PFSK-1 (cell line): ENCODE results near the gene COL6A2.

Source experiments
- FOXP2 ChIP-seq: optimal IDR thresholded peaks from 2 replicates; pipeline ENCODE3; 2011; ENCODE audit warnings: borderline replicate concordance, control low read depth, inconsistent platforms; ENCODE audit not compliant: insufficient read depth; ENCODE audit errors: extremely low read length, extremely low read depth
- POLR2AphosphoS5 ChIP-seq: IDR thresholded peaks from 2 replicates; pipeline ENCODE4 v1.6.1; 2012; ENCODE audit warnings: low read depth, mild to moderate bottlenecking, control low read depth, low read length, moderate library complexity
- REST ChIP-seq, 2 experiments: IDR thresholded peaks; 2 replicates each; pipeline versions ENCODE4 v1.6.1 to v1.8.0; 2011 to 2012; ENCODE audit warnings: low read depth in 2 of 2, low read length in 2 of 2, control low read depth in 1 of 2, inconsistent platforms in 1 of 2, mild to moderate bottlenecking in 1 of 2, moderate library complexity in 1 of 2; ENCODE audit not compliant: insufficient read depth in 1 of 2
- SIN3A ChIP-seq: IDR thresholded peaks from 2 replicates; pipeline ENCODE4 v1.6.1; 2012; ENCODE audit warnings: mild to moderate bottlenecking, low read length, moderate library complexity, borderline replicate concordance; ENCODE audit not compliant: insufficient read depth
- TAF1 ChIP-seq: IDR thresholded peaks from 2 replicates; pipeline ENCODE4 v1.6.1; 2012; ENCODE audit warnings: low read length, control low read depth, borderline replicate concordance; ENCODE audit not compliant: insufficient read depth

Gene COL6A2

GRCh38 chr21:46061518-46061917, 36.4 kb upstream of the COL6A2 start:
- TF ChIP-seq TAF1 (no peak), REST (IDR thresholded peaks at IDR 0.05; ENCODE audit: insufficient read depth in 1 of 2, low read depth in 2 of 2, low read length in 2 of 2) (no peak), FOXP2 (no peak), SIN3A (no peak), POLR2AphosphoS5 (no peak)

GRCh38 chr21:46061950-46062349, 36.0 kb upstream of the COL6A2 start:
- TF ChIP-seq POLR2AphosphoS5 (no peak), FOXP2 (no peak), REST (IDR thresholded peaks at IDR 0.05; ENCODE audit: insufficient read depth in 1 of 2, low read depth in 2 of 2, low read length in 2 of 2) (no peak), TAF1 (no peak), SIN3A (no peak)

GRCh38 chr21:46062471-46063211, 35.3 kb upstream of the COL6A2 start:
- TF ChIP-seq POLR2AphosphoS5 = no peak
- no peak for TF ChIP-seq REST (IDR thresholded peaks at IDR 0.05; ENCODE audit: insufficient read depth in 1 of 2, low read depth in 2 of 2, low read length in 2 of 2)
- no peak for TF ChIP-seq TAF1
- no peak for TF ChIP-seq SIN3A
- TF ChIP-seq FOXP2 = no peak

DNA sequence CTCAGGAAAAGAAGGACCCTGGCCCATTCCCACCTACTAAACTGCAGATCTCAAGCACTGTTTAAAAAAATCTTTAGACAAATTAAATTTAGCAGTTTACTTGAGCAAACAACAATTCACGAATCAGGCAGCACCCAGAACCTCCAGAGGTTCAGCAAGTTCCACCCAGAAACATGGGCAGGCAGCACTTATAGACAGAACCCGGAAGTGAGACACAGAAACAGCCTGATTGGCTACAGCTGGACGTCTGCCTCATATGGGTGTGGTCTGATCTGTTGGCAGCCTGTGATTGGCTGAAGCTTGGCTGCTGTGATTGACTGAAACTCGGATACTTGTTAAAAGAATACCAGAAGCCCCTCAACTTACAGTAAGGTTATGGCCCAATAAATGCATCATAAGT, 34.7 kb upstream of the COL6A2 start:
- TF ChIP-seq TAF1 = no peak
- TF ChIP-seq SIN3A = no peak
- TF ChIP-seq POLR2AphosphoS5 = no peak
- TF ChIP-seq REST (IDR thresholded peaks at IDR 0.05; ENCODE audit: insufficient read depth in 1 of 2, low read depth in 2 of 2, low read length in 2 of 2) = no peak
- TF ChIP-seq FOXP2 = no peak
